GM12892 (cell line): ENCODE data around the gene CMIP.

Experiments
- DNase-seq: peaks from one replicate; pipeline ENCODE4 v3.0.0; 2011; ENCODE audit not compliant: insufficient read length
- FAIRE-seq: peaks from 2 replicates; lab custom pipeline; 2011; peaks lifted over from hg19 to GRCh38; lab: Jason Lieb, UNC
- POLR2A ChIP-seq: IDR thresholded peaks from 2 replicates; pipeline ENCODE4 v1.6.1; 2011; ENCODE audit warnings: low read depth, low read length, control low read depth
- POLR2AphosphoS5 ChIP-seq: IDR thresholded peaks from 2 replicates; pipeline ENCODE4 v1.6.1; 2011; ENCODE audit warnings: low read depth, low read length, control low read depth
- TAF1 ChIP-seq: IDR thresholded peaks from 2 replicates; pipeline ENCODE4 v1.6.1; 2011; ENCODE audit warnings: low read depth, mild to moderate bottlenecking, control low read depth, low read length, borderline replicate concordance

Gene CMIP

DNA sequence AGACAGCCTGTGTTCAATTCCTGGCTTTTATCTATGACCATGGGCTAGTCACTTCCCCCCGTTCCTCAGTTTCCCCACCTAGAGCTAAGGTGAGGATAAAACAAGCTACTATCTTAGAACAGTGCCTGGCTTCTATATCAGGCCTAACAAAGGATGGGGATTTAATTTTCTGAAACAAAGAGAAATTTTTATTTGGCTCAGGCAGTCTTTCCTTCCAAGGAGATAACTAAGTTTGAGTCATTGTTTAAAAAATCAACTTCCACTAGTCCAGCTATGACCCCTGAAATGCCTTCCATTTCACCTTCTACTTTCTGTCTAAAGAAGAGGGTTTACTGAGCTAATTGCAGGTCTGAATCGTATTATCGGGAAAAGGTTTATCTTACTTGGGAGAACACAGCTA, 99.0 kb downstream of the CMIP start:
- DNase-seq = no peak
- TF ChIP-seq TAF1 = no peak
- TF ChIP-seq POLR2A = no peak
- TF ChIP-seq POLR2AphosphoS5 = no peak
- no peak for FAIRE-seq

GRCh38 chr16:81544261-81544660, 99.7 kb downstream of the CMIP start:
- DNase-seq (no peak), FAIRE-seq (no peak)
- TF ChIP-seq POLR2AphosphoS5 (no peak), TAF1 (no peak), POLR2A (no peak)

DNA sequence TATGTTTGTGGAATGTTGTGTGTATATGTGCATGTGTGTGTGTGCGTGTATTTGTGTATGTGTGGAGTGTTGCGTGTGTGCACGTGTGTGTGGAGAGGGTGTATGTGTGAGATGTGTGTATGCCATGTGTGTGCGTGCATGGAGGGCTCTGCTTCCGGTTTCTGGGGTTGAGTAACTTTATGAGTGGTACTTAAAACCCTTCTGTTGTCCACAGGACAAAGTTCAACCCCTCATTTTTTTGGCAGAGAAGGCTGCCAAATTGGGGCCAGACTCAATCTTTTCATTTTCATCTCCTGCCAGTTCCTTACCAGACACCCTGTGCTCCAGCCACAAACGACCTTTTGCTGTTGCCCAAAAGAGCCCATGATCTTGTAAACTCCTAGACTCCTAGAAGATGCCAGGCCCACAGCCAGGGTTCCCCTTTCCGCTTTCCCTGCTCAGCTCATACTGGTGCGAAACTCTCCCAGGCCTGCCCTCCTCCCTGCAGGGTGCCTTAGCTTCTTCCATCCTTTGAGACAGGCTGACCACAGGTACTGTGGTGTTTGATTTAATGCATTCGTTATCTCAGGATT, 100.2 kb downstream of the CMIP start:
- FAIRE-seq (no peak), DNase-seq (no peak)
- no peak for TF ChIP-seq POLR2AphosphoS5
- no peak for TF ChIP-seq TAF1
- TF ChIP-seq POLR2A = no peak

DNA sequence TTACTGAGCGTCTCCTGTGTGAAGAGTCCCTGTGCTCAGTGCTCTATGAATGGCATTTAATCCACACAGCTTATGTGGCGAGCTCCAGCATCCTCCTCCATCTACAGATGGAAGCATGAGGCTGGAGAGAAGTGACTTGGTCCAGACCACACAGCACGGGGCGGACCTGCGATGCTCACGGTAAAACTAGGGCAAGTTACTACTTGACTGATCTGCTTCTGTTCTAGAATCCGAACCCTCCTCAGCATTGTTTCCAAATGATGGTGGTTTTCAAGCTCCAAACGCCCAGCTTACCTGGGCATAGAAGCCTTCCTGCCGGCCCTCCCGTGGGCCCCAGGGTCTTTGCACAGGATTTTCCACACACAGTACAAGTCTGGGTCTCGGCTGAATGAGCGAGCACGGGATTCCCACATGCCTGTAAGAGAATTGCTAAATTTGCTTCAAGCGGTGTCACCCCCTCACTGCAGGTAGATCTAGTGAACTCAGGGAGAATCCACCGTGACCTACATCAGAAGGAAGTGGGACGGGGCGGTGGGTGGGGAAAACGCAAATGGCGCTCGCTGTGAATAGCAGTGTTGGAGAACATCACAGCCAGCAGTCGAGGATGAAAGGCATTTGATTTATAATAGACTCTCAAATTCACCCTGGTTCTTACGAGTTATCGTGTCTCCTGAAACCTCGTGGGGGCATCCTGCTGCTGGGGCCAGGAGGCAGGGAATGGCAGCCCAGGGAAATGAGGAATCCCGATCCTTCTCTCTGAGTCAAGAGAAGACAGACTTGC, 101.1 kb downstream of the CMIP start:
- DNase-seq (no peak), FAIRE-seq (no peak)
- TF ChIP-seq TAF1 = no peak
- TF ChIP-seq POLR2AphosphoS5 = no peak
- no peak for TF ChIP-seq POLR2A

DNA sequence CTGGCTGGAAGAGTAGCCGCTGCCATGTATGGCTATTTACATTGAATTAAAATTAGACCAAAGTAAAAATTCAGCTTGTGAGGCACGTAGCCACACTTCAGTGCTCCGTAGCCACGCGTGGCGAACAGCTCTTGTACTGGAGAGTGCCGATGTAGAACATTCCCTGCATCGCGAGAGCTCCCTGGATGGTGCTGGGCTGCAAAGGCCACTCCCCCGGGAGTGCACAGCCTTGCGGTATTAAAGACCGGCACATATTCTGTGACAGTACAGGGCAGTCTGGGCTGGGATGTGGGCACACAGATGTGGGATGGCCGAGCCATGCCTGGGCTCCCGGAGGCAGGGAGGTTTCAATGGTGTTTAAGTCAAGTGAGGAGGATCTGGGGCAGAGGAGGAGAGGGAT, 102.2 kb downstream of the CMIP start:
- DNase-seq = no peak
- TF ChIP-seq TAF1 (no peak), POLR2AphosphoS5 (no peak), POLR2A (no peak)
- FAIRE-seq = no peak

DNA sequence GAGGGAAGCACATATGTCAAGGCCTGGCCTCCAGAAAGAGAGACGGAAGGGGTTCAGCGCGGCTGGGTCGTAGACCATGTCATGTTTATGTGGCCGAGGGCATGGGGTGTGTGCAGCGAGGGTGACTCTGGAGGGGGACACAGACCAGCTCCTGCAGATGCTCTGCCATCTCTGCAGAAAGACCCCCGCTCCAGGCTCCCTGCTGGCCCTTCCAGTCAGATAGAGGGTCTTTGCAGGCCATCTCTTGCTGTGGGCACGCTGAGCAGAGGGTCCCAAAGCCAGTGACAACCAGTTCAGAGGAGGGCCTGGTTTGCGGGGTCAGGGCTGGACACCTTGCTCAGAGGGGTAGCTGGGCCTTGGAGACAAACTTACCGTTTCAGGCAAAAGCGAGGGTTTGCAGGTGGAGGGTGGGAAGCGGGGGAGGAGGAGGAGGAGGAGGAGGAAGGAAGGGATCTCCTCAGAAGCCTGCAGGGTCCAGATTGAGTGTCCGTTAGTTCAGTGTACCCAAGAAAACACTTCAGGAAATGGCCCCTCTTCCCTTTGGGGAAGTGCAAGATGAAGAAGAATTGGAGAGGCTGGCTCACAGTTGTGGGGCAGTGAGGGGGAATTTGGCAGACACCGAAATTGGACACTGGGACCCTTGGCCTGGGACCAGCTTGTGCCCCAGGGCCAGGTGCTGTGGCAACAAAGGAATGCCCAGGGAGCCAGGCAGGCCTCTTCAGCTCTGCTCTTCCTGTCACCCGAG, 102.8 kb downstream of the CMIP start:
- TF ChIP-seq POLR2AphosphoS5 = no peak
- no peak for TF ChIP-seq POLR2A
- no peak for TF ChIP-seq TAF1
- no peak for FAIRE-seq
- DNase-seq = no peak

GRCh38 chr16:81547939-81548216, 103.3 kb downstream of the CMIP start:
- no peak for FAIRE-seq

GRCh38 chr16:81548551-81548875, 103.9 kb downstream of the CMIP start:
- no peak for TF ChIP-seq POLR2AphosphoS5
- no peak for TF ChIP-seq POLR2A
- TF ChIP-seq TAF1 = no peak
- DNase-seq = no peak
- FAIRE-seq = no peak

More at GRCh38 chr16:81547939-81548216, 103.3 kb downstream of the CMIP start:
- TF ChIP-seq POLR2AphosphoS5 (no peak), POLR2A (no peak)
- DNase-seq = no peak

GRCh38 chr16:81548876-81549546, 104.4 kb downstream of the CMIP start:
- FAIRE-seq (no peak), DNase-seq (no peak)
- TF ChIP-seq TAF1 = no peak
- TF ChIP-seq POLR2AphosphoS5 = no peak
- no peak for TF ChIP-seq POLR2A

GRCh38 chr16:81549547-81550431, 105.2 kb downstream of the CMIP start:
- TF ChIP-seq POLR2AphosphoS5 (no peak), TAF1 (no peak), POLR2A (no peak)
- no peak for FAIRE-seq
- no peak for DNase-seq
